ENCODE data around the gene PDSS2.

- no peak for TF ChIP-seq CTCF (IDR thresholded peaks at IDR 0.05; ENCODE audit: low read depth, low read length, missing input control)
- no peak for TF ChIP-seq GABPA (IDR thresholded peaks at IDR 0.05 in 1 of 2, conservative IDR thresholded peaks at IDR 0.05 in 1 of 2)
- TF ChIP-seq RAD21 (IDR thresholded peaks at IDR 0.05): no peak
- TF ChIP-seq REST (IDR thresholded peaks at IDR 0.05): no peak
Measured at GRCh38 chr6:107423474-107423990, 35.8 kb downstream of the PDSS2 start.
